TTC549 (cell line): Measurements from ENCODE around the gene RAB24.
"Not testable (repeated sequence)": the region's sequence is repeated elsewhere in the genome, so short reads cannot be mapped to it uniquely, and the experiment has no call there.

Experiments used
- FAIRE-seq: peaks from 2 replicates; lab custom pipeline; 2012; peaks lifted over from hg19 to GRCh38; lab: Jason Lieb, UNC

Gene RAB24

DNA sequence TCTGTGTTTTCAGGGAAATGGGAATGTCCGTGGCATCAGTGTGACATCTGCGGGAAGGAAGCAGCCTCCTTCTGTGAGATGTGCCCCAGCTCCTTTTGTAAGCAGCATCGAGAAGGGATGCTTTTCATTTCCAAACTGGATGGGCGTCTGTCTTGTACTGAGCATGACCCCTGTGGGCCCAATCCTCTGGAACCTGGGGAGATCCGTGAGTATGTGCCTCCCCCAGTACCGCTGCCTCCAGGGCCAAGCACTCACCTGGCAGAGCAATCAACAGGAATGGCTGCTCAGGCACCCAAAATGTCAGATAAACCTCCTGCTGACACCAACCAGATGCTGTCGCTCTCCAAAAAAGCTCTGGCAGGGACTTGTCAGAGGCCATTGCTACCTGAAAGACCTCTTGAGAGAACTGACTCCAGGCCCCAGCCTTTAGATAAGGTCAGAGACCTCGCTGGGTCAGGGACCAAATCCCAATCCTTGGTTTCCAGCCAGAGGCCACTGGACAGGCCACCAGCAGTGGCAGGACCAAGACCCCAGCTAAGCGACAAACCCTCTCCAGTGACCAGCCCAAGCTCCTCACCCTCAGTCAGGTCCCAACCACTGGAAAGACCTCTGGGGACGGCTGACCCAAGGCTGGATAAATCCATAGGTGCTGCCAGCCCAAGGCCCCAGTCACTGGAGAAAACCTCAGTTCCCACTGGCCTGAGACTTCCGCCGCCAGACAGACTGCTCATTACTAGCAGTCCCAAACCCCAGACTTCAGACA lies 9.5 kb downstream of the RAB24 start:
- FAIRE-seq, result no peak

DNA sequence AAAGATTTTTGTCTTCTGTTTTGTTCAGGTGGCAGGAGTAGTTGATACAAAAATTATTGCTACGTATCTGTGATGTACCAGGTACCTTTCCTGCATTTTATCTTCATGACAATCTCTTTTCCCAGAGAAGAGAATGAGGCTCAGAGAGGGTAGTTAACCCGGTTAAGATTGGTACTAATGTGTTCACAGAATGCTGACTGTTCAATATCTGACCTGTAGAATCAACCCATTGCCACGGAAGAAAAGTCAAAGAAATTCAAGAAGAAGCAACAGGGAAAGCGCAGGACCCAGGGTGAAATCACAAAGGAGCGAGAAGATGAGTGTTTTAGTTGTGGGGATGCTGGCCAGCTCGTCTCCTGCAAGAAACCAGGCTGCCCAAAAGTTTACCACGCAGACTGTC lies 11.8 kb downstream of the RAB24 start:
- FAIRE-seq, result no peak

DNA sequence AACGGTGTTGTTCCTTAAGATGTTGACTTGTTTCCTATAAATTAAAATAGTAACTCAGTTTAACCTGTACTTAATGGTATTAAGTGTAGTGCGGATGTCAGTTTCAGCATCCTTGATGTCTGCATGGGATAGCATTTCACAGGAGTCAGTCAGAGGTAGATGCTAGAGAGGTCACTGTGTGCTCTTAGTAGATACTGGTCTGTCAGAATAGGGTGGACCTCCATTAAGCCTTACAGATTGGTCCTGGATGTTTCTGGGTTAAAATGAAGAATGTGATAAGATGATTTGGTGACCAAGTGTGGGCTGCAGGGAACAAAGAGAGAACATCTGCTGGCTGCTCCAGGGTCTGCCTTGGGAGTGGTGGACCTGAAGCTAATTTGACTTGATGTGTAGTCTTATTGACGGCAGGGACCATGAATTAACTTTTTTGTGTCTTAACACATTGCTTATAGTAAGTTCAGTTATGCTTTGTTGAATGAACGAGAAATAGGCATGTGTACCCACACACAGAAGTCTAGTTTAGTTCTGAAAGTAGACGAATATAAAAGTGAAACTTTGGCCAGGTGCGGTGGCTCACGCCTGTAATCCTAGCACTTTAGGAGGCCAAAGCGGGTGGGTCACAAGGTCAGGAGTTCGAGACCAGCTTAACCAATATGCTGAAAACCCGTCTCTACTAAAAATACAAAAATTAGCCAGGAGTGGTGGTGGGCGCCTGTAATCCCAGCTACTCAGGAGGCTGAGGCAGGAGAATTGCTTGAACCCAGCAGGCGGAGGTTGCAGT lies 12.5 kb downstream of the RAB24 start:
- no peak for FAIRE-seq

DNA sequence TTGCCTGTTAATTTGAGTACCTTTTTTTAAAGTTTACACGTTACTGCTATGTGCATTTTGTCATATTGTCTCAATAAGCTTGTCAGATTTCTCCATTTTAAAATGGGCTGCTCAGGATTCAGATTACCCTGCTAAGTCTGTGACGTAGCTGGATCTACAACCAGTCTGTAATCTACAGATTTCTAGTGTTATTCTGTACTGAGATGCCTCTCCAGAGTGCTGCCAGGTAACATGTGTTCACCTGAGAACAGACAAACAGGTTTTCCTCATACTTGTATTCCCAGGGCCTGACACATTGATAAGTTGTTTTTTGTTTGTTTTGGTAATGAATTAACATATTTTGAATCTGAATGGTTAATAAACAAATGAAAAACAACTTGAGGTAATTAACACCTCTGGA lies 15.3 kb downstream of the RAB24 start:
- FAIRE-seq, result no peak

DNA sequence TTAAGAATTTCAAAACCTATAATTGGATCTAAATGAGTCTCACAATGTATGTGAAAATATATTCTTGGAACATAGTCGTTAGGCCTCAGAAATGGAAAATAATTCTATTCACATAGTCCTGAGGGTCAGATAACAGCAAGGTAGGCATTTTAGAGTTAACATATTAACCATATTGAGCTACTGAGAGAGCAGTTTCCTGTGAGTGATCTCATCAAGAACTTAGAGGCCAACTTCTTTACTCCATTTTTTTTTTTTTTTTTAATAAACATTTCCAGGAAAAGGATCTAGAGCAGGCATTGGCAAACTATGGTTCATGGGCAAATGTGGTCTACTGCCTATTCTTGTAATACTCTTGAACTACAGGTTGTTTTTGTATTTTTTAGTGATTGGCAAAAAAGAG lies 26.6 kb downstream of the RAB24 start:
- no peak for FAIRE-seq

DNA sequence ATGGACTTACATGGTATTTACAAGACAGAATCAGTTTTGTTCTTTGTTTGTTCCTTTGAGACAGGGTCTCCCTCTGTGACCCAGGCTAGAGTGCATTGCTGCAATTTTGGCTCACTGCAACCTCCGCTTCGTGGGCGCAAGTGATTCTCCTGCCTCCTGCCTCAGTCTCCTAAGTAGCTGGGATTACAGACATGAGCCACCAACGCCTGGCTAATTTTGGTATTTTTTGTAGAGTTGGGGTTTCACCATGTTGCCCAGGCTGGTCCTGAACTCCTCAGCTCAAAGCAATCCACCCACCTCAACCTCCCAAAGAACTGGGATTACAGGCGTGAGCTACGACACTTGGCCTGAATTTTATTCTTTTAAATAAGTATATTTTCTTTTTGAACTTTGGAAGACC lies 27.6 kb downstream of the RAB24 start:
- no peak for FAIRE-seq

DNA sequence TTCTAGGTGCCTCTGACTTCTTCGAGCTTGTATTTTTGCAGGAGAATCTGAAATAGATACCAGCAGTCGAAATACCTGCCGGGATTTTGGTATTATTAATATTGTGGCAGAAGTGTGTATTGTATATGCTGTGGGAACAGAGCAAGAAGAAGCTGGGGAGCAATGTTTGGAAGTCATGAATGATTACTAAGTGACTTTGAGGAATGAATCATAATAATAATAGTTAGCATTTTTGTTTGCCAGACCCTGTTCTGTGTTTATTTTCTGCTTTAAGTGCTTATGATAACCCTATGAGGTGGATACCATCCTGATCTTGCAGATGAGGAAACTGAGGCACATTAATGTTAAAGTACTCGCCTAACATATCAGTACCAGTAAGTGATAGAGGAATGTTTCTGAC lies 32.4 kb downstream of the RAB24 start:
- FAIRE-seq, result no peak

DNA sequence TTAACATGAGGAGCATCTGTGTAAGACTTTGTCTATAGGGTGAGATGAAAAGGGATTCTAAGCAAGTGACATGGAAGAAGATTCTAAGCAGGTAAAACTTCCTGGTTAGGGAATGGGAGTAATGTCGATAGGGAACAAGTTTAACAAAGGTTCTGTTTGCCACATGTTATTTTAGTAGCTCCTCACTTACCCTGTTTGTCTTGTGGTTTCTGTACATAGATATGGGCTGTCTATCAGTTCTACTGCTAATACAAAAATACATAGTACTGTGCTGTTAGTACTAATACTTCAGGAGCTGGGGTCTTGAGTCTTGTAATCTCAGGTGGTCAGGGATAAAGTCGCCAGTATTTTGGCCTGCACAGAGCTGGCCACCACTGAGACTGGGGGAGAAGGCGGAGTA lies 32.9 kb downstream of the RAB24 start:
- FAIRE-seq, result no peak

DNA sequence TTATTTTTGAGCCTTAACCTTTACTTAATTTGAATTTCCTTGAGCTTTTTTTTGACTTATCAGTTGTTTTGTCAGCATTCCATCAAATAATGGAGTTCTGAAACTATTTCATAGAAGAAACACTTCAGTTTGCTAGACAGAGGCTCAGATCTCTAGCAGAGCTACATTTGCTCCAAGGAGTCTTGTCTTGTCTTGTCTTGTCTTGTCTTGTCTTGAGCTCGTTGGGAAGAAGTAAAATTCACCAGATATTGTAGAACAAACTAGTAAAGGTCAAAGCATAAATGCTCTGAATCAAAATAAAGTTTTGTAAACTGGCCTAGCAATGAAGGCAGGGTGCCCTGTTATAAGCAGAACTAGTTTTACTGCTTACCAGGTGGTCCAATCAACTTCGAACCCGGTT lies 33.5 kb downstream of the RAB24 start:
- FAIRE-seq, result no peak

DNA sequence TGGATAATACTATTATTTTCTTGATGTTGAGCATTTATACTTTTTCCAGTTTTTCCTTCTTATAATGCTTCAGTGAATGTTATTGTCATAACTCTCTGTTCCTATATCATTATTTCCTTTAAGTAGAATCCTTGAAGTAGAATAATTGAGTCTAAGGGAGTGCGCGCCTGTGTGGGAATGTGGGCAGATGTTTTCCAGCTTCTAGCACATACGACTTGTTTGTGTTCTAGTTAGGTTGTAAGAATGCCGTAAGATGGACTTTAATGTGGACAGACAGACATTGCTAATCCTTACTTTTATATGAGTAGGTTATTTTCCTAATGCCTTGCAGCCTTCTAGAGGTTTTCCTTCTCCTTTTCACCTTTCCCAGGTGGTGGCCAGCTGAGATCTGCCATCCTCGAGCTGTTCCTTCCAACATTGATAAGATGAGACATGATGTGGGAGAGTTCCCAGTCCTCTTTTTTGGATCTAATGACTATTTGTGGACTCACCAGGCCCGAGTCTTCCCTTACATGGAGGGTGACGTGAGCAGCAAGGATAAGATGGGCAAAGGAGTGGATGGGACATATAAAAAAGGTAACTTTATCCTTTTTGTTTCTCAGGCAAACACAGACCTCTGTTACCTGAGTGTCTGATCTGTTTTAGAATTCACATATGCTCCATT lies 34.2 kb downstream of the RAB24 start:
- FAIRE-seq, result no peak

DNA sequence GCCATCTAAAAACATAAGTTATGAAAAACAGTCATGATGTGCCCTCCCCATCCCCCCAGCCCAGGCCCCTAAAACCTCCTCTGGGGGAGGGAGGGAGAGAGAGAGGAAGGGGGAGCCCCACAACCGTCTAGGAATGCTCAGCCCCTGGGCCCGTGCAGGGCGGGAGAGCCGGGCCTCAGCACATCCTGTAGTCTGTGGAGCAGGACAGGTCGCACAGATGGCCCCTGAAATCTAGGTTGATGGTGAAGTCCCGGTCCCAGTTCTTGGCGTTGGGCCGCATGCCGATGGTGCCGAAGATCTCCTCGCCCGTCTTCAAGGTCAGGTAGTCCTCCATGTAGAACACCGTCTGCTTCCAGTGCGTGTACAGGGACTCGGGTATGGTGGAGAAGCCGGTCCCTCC lies 38.1 kb downstream of the RAB24 start:
- no peak for FAIRE-seq

DNA sequence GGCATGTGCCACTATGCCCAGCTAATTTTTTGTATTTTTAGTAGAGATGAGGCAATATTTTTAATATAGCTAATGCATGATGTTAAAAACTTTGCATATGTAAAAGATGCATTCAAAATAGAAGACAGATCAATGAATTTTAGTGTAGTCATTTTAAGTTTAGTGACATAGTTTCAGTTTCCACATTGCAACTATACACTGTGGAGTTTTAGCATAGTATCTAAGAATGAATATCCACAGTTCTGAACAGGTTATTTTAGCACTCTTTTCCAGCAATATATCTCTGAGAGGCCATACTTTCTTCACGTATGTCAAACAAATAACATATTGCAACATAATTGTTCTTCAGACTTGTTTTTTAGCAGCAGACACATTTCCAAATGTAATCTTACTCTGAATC lies 39.3 kb downstream of the RAB24 start:
- no peak for FAIRE-seq

DNA sequence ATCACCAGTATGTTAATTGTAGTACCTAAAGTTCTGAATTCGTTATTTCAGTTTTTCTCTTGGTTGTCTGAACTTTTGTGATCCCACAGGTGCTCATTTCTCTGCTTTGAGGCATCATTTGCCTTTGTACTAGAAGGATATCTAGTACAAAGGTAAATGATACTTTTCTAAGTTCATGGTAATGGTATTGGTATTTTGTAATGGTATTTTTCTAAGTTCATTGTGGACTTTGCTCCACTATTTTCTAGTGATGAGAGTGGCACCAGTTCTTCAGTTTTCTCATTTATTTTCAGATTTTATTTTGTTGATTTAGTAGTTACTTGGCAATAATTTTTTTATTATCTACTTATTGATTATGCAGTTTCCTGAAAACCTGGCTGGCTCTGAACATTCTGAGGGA lies 42.0 kb downstream of the RAB24 start:
- no peak for FAIRE-seq

DNA sequence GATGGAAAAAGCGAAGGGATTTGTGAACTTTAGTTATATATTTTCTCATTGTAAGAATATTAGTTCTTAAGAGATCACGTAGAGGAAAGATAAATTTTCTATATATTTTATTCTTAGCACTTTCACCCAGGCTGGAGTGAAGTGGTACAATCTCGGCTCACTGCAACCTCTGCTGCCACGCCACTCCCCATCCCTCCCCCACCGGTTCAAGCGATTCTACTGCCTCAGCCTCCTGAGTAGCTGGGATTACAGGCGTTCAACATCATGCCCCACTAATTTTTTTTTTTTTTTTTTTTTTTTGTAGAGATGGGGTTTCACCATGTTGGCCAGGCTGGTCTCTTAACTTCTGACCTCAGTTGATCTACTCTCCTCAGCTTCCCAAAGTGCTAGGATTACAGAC lies 42.6 kb downstream of the RAB24 start:
- no peak for FAIRE-seq

DNA sequence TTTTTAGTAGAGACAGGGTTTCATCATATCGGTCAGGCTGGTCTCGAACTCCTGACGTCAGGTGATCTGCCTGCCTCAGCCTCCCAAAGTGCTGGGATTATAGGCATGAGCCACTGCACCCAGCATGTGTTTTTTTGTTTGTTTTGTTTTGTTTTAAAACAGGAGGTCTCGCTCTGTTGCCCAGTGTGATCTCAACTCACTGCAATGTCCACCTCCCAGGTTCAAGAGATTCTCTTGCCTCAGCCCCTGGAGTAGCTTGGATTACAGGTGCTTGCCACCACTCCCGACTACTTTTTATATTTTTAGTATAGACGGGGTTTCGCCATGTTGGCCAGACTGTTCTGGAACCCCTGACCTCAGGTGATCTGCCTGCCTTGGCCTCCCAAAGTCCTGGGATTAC lies 44.8 kb downstream of the RAB24 start:
- not testable (repeated sequence) for FAIRE-seq

DNA sequence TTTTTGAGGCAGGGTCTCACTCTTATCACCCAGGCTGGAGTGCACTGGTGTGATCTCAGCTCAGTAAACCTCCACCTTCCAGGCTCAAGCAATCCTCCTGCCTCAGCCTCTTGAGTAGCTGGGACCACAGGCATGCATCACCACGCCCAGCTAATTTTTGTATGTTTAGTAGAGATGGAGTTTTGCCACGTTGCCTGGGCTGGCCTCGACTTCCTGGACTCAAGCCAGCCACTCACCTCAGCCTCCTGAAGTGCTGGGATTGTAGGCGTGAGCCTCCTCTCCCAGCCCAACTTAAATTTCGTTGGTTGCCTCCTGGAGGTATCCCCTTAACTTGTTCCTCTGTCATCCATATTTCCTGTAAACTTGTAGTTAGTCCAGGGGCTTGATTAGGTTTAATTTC lies 47.2 kb downstream of the RAB24 start:
- no peak for FAIRE-seq

DNA sequence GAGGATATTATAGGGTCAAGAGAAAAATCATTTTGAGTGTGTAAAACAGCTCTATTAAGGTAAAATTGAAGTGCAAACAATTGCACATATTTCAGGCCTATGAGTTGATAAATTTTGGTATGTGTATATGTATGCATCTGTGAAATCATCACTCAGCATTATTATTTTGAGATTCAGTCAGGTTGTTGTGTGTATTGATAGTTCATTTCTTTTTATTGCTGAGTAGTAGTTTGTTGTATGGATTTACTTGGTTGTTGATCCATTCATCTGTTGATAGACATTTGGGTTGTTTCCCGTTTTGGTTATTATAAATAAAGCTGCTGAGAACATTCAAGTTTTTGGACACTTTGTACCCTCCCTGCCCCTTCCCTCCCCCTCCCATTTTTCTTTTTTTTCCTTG lies 50.3 kb downstream of the RAB24 start:
- no peak for FAIRE-seq
